Fibroblast of lung (primary cell): ENCODE measurements around the gene RBBP5. TPM values are rescaled to one million over a fixed set of nuclear protein-coding genes. Genes with fewer than 3 reads are reported as not detected.

Experiments
- DNase-seq, 2 donors: peaks; one replicate each; pipeline versions ENCODE4 v3.0.0 to v3.0.0-alpha.2; 2010; ENCODE audit warnings: low read depth in 2 of 2
- H2AFZ ChIP-seq: 2 replicates; pipeline ENCODE4 v1.5.1; 2012; ENCODE audit warnings: low read length, control low read depth, inconsistent platforms
- H3K27ac ChIP-seq: 2 replicates; pipeline ENCODE4 v1.5.1; 2011; ENCODE audit warnings: low read length, control low read depth; ENCODE audit not compliant: insufficient read depth
- H3K27me3 ChIP-seq: 2 replicates; pipeline ENCODE4 v1.5.1; 2011; ENCODE audit warnings: mild to moderate bottlenecking, low read length; ENCODE audit not compliant: control insufficient read depth, insufficient read depth
- H3K36me3 ChIP-seq: 2 replicates; pipeline ENCODE4 v1.5.1; 2011; ENCODE audit warnings: low read length; ENCODE audit not compliant: control insufficient read depth, insufficient read depth
- H3K4me1 ChIP-seq: 2 replicates; pipeline ENCODE4 v1.5.1; 2011; ENCODE audit warnings: low read length; ENCODE audit not compliant: control insufficient read depth, insufficient read depth; ENCODE audit errors: extremely low read depth
- H3K4me2 ChIP-seq: 2 replicates; pipeline ENCODE4 v1.5.1; 2011; ENCODE audit warnings: low read length, control low read depth; ENCODE audit not compliant: insufficient read depth; ENCODE audit errors: extremely low read depth
- H3K4me3 ChIP-seq, 4 experiments: fragments of 200-600 bp in 1 of 4; sonication (generic) in 1 of 4; replicated peaks in 1 of 4; 2 replicates each; pipeline ENCODE4 v1.5.1; 2011 to 2016; ENCODE audit warnings: low read length in 4 of 4, low read depth in 3 of 4, mild to moderate bottlenecking in 3 of 4, control low read depth in 2 of 4, inconsistent platforms in 1 of 4, mixed read lengths in 1 of 4; ENCODE audit not compliant: insufficient read depth in 1 of 4; ENCODE audit errors: control extremely low read depth in 1 of 4
- H3K79me2 ChIP-seq: 2 replicates; pipeline ENCODE4 v1.5.1; 2012; ENCODE audit warnings: mild to moderate bottlenecking, low read length, inconsistent platforms; ENCODE audit not compliant: control insufficient read depth, insufficient read depth
- H3K9ac ChIP-seq: 2 replicates; pipeline ENCODE4 v1.5.1; 2011; ENCODE audit warnings: mild to moderate bottlenecking, low read length, control low read depth; ENCODE audit not compliant: insufficient read depth
- H3K9me3 ChIP-seq: 2 replicates; pipeline ENCODE4 v1.5.1; 2012; ENCODE audit warnings: low read depth, low read length; ENCODE audit not compliant: control insufficient read depth, insufficient read depth
- H4K20me1 ChIP-seq: 2 replicates; pipeline ENCODE4 v1.5.1; 2011; ENCODE audit warnings: low read length; ENCODE audit not compliant: control insufficient read depth, insufficient read depth; ENCODE audit errors: extremely low read depth
- CTCF ChIP-seq, 2 donors: IDR thresholded peaks in 1 of 2; conservative IDR thresholded peaks in 1 of 2; 1 replicate in 1 of 2; 2 replicates in 1 of 2; pipeline ENCODE4 v1.5.1; 2011 to 2012; ENCODE audit warnings: low read length in 2 of 2, control low read depth in 1 of 2, inconsistent platforms in 1 of 2, low read depth in 1 of 2, mild to moderate bottlenecking in 1 of 2
- EZH2 ChIP-seq: IDR thresholded peaks from 2 replicates; pipeline ENCODE4 v1.5.1; 2012; ENCODE audit warnings: low read length, control low read depth, mild to moderate bottlenecking; ENCODE audit errors: missing control alignments
- polyA plus RNA-seq, 2 donors: library from polyadenylated mRNA; depleted of rRNA in 1 of 2; stranded (reverse) in 1 of 2; unstranded in 1 of 2; fragments of >200 nt; gene quantifications; 2 replicates each; pipeline ENCODE4 v1.2.1, GENCODE V29; 2011 to 2012; ENCODE audit warnings: missing spikeins in 1 of 2
- total RNA-seq: library from RNA; depleted of rRNA; stranded (reverse); fragments of >200 nt; gene quantifications from 2 replicates; pipeline ENCODE4 v1.2.1, GENCODE V29; 2014

RBBP5 gene
- total and polyA plus RNA-seq, 2 donors (not counting 1 experiment from before 2014, with no cell fraction given), result 16.4 to 19.8 TPM

DNA sequence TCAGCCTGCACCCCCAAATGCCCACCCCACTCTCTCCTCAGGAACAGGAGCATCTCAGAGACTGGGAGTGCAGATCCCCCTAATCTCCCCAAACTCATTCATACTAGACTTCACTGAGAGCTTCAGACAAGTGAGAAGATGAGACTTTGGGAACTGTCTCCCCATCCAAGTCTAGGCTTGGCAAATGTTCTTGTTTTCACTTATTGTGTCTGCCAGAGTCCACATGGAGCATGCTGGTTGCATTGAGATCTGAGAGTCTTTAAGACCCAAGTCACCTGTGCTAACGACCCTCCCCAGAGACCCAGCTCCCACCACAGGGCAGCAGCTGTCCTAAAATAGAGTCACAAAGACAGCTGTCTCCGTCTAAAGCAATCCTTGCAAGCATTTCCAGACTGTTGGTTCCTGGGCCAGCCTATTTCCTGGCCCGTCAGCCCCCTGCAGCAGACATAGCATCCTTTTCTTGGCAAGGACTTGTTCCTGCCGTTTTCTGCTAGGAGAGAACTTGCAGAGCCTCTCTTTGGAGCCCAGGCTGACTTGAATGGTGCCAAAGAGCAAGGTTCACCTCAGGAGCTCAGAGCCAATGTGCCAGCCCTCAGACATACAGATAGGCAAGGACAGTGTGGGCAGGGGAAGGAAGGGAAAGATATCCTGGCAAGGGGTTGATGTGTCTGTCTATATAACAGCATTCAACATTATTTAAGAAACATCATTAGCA is 80.6 kb downstream of the RBBP5 start:
- Histone ChIP-seq H2AFZ (no peak overlapping the region), H3K27me3 (peaks cover 33% of the 10 kb centered on the region), H4K20me1 (no peaks in the 10 kb centered on the region), H3K4me3 (no peak overlapping the region), H3K9ac (no peak overlapping the region), H3K36me3 (no peaks in the 10 kb centered on the region), H3K79me2 (no peaks in the 10 kb centered on the region), H3K4me1 (no peaks in the 10 kb centered on the region), H3K4me2 (no peak overlapping the region), H3K27ac (no peak overlapping the region), H3K9me3 (no peaks in the 10 kb centered on the region)
- DNase-seq, result no peak
- TF ChIP-seq CTCF (conservative IDR thresholded peaks at IDR 0.05 in 1 of 2, IDR thresholded peaks at IDR 0.05 in 1 of 2; ENCODE audit: low read depth in 1 of 2, low read length in 2 of 2) (no peak), EZH2 (peak; percentile 13)

DNA sequence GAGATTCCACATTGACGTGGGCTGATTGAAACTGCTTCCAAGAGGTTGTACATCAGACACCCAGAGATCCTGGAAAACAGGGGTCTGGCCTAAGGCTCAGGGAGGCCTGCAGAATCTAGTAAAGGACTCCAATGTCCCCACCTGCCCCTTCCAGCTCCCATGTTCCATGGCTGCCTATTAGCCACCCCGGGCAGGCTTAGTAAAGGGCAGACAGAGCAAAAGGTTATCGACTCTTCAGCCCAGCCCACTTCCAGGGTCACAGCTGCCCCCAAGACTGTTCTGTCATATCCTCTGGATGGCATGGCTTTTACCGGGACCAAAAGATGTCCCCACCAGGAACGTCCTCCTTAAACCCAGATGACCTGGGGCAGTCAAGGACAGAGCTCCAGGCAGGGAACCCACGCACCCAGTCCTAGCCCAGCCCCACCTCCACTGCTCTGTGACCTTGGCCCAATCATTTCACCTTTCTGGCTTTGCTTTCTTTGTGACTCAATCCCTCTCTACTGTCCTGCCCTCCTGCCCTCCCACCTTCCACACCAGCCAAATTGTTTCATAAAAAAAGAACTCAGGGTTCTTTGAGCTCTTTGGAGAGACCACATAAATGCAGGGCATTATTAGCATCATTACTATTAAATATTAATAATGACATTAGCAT is 83.5 kb downstream of the RBBP5 start:
- Histone ChIP-seq H3K4me1 (no peaks in the 10 kb centered on the region), H3K9ac (no peak overlapping the region), H3K9me3 (no peaks in the 10 kb centered on the region), H3K4me2 (no peak overlapping the region), H3K27ac (no peak overlapping the region), H3K27me3 (peaks cover 25% of the 10 kb centered on the region), H3K79me2 (no peaks in the 10 kb centered on the region), H4K20me1 (no peaks in the 10 kb centered on the region), H2AFZ (no peak overlapping the region), H3K4me3 (no peak overlapping the region), H3K36me3 (no peaks in the 10 kb centered on the region)
- TF ChIP-seq CTCF (conservative IDR thresholded peaks at IDR 0.05 in 1 of 2, IDR thresholded peaks at IDR 0.05 in 1 of 2; ENCODE audit: low read depth in 1 of 2, low read length in 2 of 2) (no peak), EZH2 (no peak)
- no peak for DNase-seq

DNA sequence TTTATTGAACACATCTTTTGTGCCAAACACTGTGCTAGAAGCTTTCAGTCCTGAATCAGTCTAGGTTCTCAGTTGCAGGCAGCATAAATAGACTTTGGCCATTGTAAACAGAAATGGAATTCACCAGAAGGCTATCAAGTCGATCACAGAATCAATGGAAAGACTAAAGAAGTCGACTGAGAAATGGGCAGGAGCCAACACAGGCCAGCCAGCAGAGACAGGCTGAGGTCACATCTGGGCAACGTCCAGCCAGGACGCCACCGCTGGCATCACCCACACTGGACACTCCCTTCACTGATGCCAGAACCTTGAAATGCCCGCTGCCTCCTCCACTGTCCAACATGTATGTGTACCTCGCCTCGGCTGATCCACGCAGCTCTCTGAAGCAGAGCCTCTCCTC is 84.2 kb downstream of the RBBP5 start:
- Histone ChIP-seq H3K4me1 (no peaks in the 10 kb centered on the region), H3K4me2 (no peak overlapping the region), H3K9me3 (no peaks in the 10 kb centered on the region), H3K79me2 (no peaks in the 10 kb centered on the region), H2AFZ (no peak overlapping the region), H3K36me3 (no peaks in the 10 kb centered on the region), H3K27me3 (peaks cover 22% of the 10 kb centered on the region), H3K9ac (no peak overlapping the region), H3K27ac (no peak overlapping the region), H4K20me1 (no peaks in the 10 kb centered on the region), H3K4me3 (no peak overlapping the region)
- no peak for TF ChIP-seq EZH2
- TF ChIP-seq CTCF (conservative IDR thresholded peaks at IDR 0.05 in 1 of 2, IDR thresholded peaks at IDR 0.05 in 1 of 2; ENCODE audit: low read depth in 1 of 2, low read length in 2 of 2), result no peak
- no peak for DNase-seq

Other genes starting within 250 kb of the RBBP5 start
- gene CNTN2, start 78.8 kb downstream of the RBBP5 start, total RNA-seq, result not detected in 2 replicates
- not detected in 2 replicates for gene CNTN2, start 78.8 kb downstream of the RBBP5 start, polyA plus RNA-seq
- 1.8 and 2.3 TPM in 2 replicates for gene TMEM81, start 37.5 kb downstream of the RBBP5 start, total RNA-seq
- 1.9 and 2.1 TPM in 2 replicates for gene TMEM81, start 37.5 kb downstream of the RBBP5 start, polyA plus RNA-seq
- gene DSTYK, start 89.7 kb upstream of the RBBP5 start, total RNA-seq, result 24.9 and 42.6 TPM in 2 replicates
- gene DSTYK, start 89.7 kb upstream of the RBBP5 start, polyA plus RNA-seq, result 20.6 and 24.5 TPM in 2 replicates
- gene TMCC2, start 106.0 kb upstream of the RBBP5 start, total RNA-seq, result 4.1 and 6.9 TPM in 2 replicates
- 2.3 and 2.5 TPM in 2 replicates for gene TMCC2, start 106.0 kb upstream of the RBBP5 start, polyA plus RNA-seq
- gene NUAK2, start 199.8 kb upstream of the RBBP5 start, total RNA-seq, result 1.0 and 1.7 TPM in 2 replicates
- gene NUAK2, start 199.8 kb upstream of the RBBP5 start, polyA plus RNA-seq, result 2.0 and 4.9 TPM in 2 replicates
- gene KLHDC8A, start 234.9 kb upstream of the RBBP5 start, total RNA-seq, result not detected in 2 replicates
- not detected in 2 replicates for gene KLHDC8A, start 234.9 kb upstream of the RBBP5 start, polyA plus RNA-seq